Activated CD4-positive, alpha-beta T cell treated with anti-CD3 and anti-CD28 coated beads, Interleukin-2, Interleukin-4, amounts not matched to agents 100 ng/mL and 50 ng/mL, durations not matched to agents 16 hours and 8 hours (primary cell): ENCODE measurements around the gene MICALL2.
A peak's percentile ranks its signal among the peaks of the same experiment; 100 is the strongest.

Experiments used
- DNase-seq: peaks from one replicate; pipeline ENCODE4 v3.0.0-alpha.2; 2020; ENCODE audit warnings: low spot score

Gene MICALL2

DNA sequence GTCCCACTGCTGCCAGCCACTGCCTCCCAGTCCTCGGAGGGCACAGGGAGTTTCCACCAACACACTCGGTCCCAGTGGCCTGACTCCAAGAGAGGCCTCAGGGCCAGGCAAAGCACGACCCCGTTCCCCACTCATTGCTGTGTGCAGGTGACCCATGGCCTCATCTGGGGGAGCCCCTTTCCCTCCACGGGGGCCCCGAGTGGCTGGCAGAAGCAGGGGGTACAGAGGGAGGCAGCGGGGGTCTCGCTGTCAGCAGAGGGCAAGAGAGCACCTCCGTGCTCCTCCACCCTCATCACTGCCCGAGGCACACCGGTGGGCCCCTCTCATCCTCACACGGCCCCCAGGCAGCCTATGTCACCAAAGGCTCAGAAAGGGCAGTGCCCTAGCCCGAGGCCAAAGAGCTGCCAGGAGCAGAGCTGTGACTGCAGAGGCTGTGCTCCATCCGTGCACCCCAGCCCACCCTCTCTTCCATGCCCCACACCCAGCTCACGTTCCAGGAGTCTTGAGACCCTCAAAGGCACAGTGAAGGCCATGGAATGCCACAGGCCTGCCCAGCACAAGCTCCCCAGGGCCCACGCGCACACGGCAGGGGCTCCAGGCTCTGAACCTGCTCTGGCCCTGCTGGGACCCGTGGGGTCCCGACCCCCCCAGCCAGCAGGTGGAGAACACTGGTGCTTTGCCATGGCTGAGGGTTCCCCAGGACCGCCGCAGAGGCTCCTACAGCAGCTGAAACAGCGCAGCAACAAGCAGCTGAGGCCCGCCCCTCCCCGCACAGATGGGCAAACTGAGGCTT lies 25.9 kb downstream of the MICALL2 start:
- DNase-seq = no peak

GRCh38 chr7:1432411-1433082 lies 26.7 kb downstream of the MICALL2 start:
- peak; percentile 80 for DNase-seq

- DNase-seq = no peak
These were observed 27.5 kb downstream of the MICALL2 start for GRCh38 chr7:1431634-1432380.

- no peak for DNase-seq
These were observed 28.0 kb downstream of the MICALL2 start for GRCh38 chr7:1431226-1431625.

GRCh38 chr7:1430056-1430845 lies 29.0 kb downstream of the MICALL2 start:
- DNase-seq = no peak

GRCh38 chr7:1428941-1429501 lies 30.2 kb downstream of the MICALL2 start:
- no peak for DNase-seq

DNA sequence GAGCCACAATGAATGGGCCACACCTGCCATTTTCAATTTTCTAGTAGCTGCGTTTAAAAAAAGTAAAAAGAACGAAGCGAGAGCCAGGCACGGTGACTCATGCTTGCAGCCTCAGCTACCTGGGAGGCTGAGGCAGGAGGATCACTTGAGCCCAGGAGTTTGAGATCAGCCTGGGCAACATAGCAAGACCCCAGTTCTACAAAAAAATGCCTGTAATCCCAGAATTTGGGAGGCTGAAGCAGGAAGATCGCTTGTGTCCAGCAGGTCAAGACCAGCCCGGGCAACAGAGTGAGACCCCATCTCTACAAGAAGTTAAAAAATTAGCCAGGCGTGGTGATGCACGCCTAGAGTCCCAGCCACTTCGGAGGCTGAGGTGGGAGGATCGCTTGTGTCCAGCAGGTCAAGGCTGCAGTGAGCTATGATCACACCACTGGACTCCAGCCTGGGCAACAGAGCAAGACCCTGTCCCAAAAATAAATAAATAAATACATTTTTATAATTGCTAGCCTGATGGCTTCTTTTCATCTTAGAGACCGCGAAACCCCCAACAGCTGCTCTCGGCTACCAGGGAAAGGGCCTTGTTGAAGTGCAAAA lies 32.1 kb downstream of the MICALL2 start:
- no peak for DNase-seq

DNA sequence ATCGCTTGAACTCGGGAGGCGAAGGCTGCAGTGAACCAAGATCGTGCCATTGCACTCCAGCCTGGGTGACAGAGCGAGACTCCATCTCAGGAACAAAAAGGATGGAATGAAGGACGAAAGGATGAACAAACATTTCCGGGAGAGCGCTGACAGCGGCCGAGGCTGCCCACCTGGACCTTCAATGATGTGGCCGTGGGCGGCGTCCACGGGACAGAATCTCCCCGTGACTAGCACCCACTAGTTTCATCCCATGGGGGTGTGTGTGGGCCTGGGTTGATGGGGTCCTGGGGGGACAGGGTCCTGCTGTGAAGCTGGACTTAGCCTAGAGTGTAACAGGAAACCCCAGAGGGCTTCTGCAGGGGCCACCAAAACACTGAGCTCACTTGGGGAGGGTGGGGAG lies 32.8 kb downstream of the MICALL2 start:
- no peak for DNase-seq

- no peak for DNase-seq
These were observed 33.8 kb downstream of the MICALL2 start for GRCh38 chr7:1425292-1426136.

DNA sequence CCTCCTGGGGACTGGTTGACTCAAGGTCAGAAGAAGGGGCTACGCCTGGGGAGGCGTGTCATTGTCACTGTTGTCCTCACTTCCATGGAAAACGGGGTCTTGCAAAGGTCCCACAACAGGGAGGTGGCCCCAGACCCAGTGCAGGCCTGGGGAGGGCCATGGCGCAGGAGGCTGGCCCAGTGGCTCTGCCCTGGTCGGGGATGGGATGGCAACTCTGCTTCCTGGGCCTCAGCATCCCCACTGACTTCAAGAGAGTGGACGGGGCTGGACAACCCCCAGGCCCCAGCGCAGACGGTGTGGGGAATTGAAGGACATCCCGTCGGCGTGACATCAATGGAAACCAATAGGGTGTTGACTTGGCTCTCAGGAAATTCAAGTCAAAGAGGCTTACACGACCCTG lies 35.2 kb downstream of the MICALL2 start:
- no peak for DNase-seq

DNA sequence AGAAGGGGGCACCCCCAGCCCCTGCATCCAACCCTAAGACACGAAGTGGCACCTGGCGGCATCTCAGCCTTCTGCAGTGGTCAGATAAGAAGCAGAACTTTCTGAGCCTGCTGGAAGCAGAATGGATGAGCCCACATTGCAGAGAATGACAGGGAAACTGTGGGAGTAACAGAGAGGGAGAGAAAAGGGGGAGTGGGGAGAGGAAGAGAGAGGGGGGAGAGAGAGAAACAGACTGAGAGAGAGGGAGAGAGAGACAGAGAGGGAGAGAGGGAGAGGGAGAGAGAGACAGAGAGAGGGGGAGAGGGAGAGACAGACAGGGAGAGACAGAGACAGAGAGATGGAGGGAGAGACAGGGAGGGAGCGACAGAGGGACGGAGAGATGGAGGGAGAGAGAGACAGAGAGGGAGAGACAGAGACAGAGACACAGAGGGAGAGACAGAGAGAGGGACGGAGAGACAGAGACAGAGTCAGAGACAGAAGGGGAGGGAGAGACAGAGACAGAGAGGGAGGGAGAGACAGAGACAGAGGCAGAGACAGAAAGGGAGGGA lies 35.9 kb downstream of the MICALL2 start:
- DNase-seq = no peak

GRCh38 chr7:1422512-1423263 lies 36.6 kb downstream of the MICALL2 start:
- DNase-seq = no peak

DNA sequence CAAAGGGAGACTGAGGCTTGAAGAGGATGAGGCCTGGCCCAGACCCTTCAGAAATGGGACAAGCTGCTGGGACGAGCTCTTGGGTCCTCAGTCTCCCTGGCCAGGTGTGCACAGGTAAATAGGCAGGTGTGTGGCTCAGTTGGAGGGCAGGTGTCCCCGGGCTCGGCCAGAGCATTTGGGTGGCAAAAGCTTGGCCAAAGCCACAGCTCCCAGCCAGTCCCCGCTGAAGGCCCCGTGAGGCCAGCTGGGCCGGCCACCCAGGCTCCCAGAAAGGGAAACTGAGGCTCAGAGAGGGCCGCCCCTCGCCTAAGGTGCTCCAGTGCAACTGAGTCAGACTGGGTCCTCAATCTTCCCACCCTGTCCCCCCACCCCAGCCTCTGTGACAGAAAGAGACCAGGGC lies 37.3 kb downstream of the MICALL2 start:
- no peak for DNase-seq

DNA sequence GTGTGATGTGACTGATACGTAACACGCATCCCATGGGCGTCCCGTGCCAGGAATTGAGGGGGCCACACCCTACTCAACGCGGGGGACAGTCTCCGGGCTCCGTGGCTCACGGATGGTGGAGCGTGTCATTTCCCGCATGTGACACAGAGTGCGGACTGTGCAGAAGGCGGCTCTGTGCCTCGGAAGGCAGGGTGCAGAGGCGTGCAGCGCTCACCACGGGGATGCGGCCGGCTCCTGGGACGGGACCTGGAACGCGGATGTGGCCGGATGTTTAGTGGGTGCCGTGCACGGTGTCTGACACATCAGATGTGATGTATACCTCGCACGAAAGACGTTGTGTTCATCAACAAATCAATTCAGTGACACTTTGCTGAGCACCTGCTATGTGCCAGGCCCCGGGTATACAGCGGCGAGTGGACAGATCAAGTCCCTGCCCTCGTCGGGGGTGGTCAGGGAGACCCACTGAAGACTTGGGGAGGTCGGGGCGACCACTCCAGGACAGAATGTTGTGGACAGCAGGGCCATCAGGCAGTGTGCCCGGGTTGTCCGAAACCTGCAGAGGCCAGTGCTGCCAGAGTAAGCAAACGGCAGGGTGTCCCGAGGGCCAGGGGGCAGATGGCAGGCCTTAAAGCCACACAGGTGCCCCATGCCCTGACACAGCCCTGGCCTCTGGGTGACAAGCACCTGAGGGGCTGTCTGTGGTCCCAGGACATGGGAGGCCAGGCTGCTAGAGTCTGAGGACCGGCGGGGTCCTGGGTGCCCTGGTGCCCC lies 38.1 kb downstream of the MICALL2 start:
- no peak for DNase-seq

DNA sequence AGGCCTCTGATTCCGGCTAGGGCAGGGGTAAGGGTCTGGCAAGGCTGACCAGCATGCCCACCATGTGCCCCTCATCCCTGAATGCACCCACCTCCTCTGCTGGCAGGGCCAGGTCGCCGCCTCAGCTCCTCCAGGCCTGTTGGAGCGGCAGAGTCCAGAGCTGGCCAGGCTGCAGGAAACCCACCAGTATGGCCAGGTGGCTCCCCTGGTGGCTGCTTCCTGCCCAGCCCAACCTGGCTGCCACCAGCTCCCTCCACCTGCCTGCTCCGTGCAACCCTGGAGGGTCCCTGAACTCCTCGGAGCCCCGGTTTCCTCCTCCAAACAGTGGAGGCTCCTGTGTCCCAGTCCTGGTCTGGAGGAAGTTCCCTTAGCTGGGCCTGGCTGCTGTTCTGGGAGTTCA lies 39.6 kb downstream of the MICALL2 start:
- no peak for DNase-seq

DNA sequence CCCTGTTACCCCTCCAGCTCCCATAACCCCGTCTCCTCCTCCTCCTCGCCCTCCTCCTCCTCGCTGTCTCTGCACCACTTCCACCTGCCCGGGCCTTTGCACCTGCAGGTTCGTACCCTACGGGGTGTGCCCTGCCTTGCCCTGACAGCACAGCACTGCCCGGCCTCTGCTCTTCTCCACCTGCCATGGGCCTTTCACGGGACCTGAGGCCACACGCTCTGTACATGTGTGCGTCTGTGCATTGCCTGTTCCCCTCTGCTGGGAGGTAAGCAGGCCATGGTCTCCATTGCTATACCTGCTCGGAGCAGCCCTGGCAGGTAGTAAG lies 40.0 kb downstream of the MICALL2 start:
- DNase-seq = no peak

- no peak for DNase-seq
These were observed 40.6 kb downstream of the MICALL2 start for GRCh38 chr7:1418505-1419309.

DNA sequence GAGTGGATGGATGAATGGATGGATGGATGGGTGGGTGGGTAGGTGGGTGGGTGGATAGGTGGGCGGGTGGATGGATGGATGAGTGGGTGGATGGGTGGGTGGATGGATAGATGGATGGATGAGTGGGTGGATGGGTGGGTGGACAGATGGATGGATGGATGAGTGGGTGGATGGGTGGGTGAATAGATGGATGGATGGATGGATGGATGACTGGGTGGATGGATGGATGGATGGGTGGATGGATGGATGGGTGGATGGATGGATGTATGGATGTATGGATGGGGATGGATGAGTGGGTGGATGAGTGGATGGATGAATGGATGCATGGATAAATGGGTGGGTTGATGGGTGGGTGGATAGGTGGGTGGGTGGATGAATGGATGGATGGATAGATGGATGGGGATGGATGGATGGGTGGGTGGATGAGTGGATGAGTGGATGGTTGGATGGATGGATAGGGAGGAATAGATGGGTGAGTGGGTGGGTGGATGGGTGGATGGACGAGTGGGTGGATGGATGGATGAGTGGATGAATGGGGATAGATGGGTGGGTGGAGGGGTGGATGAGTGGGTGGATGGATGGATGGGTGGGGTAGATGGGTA lies 43.8 kb downstream of the MICALL2 start:
- no peak for DNase-seq
